GM18526 (cell line): Measurements from ENCODE around the gene KIAA1328.

Experiments used
- POLR2A ChIP-seq: IDR thresholded peaks from 3 replicates; pipeline ENCODE4 v1.6.1; 2011; ENCODE audit not compliant: insufficient read length; ENCODE audit errors: extremely low read depth

The KIAA1328 gene

DNA sequence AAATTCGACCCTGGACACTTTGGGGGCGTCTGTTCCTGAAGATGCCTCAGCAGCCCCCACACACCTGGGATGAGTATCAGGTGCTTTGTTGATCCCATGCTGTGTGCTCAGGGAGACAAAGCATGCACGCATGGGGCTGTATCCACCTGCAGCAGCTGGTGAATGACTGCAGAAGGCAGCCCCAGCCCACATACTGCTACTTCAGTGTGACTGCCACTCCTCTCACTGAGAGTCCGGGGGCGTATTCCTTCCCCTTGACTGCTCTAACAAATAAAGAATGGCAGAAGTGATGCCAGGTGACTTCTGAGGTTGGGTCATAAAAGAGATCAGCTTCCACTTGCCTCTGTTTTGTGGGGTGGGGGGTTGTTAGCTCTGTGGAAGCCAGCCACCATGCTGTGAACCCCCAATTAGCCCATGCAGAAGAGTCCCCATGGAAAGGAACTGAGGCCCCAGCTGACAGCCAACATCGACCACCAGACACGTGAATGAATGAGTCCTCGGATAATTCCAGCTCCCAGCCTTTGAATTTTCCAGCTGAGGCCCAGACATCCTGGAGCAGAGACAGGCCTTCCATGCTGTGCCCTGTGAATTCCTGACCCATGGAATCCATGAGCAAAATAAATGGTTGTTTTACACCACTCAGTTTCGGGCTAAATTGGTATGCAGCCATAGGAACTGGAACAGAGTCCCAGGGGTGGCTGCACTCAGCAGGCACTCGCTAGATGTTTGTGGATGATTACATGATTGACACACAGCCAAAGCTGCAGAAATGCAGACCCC, 447.4 kb downstream of the KIAA1328 start:
- TF ChIP-seq POLR2A: no peak

DNA sequence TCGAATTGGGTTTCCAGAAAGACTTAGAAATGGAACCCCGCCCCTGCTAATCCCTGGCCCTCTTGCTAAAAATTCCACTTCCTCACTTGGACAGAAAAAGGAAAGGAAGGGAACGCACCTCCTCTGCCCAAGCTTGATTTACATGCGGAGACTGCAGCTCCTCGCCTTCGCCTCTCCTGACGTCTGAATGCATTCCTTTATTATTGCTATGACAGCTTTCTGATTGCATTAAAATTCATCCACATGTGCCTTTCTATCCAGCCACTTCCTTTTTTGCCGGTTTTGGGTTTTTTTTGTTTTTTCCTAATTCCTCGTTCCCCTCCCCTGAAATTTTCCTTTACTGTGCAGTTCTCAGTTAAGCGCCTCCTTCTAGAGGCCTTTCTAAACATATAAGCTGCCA, 448.9 kb downstream of the KIAA1328 start:
- TF ChIP-seq POLR2A: no peak
